H54 (cell line): ENCODE data around the gene RBFOX1.

ENCODE experiments used
- DNase-seq: peaks from one replicate; pipeline ENCODE4 v3.0.0; 2011; ENCODE audit warnings: low spot score, mixed read lengths; ENCODE audit not compliant: insufficient read length
- FAIRE-seq: peaks from 3 replicates; lab custom pipeline; 2011; peaks lifted over from hg19 to GRCh38; lab: Jason Lieb, UNC
- POLR2A ChIP-seq: IDR thresholded peaks from 2 replicates; pipeline ENCODE4 v1.6.1; 2011; ENCODE audit warnings: low read depth, mild to moderate bottlenecking, low read length

RBFOX1 gene

GRCh38 chr16:7318686-7319085, 14.0 kb upstream of the RBFOX1 start:
- DNase-seq (no peak), FAIRE-seq (no peak)
- TF ChIP-seq POLR2A, result no peak

DNA sequence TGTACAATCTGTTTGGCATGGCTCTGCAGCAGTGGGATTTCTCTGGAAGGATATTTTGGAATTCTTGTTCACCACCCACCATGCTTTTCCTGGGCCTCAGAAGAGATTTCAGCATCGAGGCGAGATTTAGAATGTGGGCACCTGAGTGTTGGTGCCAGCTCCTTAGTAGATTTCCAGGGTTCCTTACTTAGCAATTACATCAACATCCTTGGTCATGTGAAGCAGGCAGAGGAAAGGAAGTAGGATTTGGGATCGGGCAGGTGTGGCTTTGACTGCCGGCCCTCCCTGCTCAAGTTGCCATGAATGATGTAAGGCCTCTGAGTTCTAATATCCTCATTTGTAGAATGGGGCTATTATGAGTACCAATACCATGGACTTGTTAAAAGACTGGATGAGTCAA, 13.1 kb upstream of the RBFOX1 start:
- DNase-seq (no peak), FAIRE-seq (no peak)
- TF ChIP-seq POLR2A, result no peak

DNA sequence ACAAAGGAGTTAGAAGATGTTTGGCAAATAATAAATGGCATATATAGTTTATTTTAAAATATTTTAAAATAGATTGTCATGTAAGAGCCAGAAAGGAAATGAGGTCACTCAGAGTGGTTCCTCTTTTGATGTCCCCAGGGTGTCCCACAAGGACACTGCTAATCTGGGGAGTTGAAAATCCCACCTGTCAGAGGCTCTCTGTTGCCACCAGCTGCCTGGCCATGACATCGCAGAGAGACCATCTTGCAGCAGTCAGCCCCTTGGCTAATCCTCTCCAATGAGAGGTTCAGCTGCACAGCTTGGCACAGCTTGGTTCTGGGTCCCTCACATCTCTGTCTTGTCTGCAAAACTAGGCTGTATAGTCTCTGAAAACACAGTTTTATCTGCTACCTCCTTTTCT, 11.0 kb upstream of the RBFOX1 start:
- DNase-seq, result no peak
- no peak for FAIRE-seq
- TF ChIP-seq POLR2A, result no peak

DNA sequence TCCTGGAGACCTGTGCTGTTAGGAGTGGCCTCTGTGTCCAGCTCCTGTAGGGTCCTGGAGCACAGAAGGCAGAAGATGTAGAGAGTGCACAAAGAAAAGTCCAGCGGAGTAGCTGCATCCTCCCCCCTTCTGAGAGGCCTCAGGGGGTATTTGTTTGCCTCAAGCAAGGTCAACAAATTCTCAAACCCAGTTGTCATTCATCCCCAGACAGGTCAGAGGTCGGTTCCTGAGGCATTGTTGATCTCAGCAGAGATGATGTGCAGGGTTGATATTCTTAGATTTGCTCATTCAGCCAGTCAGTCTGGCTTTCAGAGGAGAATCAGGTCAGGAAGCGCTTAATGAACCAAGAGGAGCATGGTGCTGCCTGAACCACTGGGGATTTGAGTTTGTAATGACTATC, 8.3 kb upstream of the RBFOX1 start:
- TF ChIP-seq POLR2A, result no peak
- no peak for FAIRE-seq

DNA sequence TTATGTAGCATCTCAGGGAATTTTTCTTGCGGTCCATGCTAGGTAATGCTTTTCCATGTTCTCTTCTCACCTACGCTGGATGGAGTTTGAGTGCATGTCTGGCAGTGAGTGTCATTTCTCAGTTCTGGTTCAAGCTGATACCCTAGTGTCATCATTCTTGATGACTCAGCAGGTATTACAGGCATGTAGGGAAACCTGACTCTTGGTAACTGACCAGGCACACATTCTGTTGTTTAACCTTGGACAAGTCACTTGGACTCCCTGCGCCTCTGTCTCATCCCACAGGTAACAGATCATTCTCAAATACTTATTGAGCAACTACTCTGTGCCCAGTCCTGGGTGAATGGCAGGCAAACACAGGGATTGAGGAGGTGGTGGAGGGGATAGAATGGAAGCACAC, 6.8 kb upstream of the RBFOX1 start:
- FAIRE-seq (no peak), DNase-seq (no peak)
- no peak for TF ChIP-seq POLR2A

More for the DNA sequence above, 8.3 kb upstream of the RBFOX1 start:
- no peak for DNase-seq

DNA sequence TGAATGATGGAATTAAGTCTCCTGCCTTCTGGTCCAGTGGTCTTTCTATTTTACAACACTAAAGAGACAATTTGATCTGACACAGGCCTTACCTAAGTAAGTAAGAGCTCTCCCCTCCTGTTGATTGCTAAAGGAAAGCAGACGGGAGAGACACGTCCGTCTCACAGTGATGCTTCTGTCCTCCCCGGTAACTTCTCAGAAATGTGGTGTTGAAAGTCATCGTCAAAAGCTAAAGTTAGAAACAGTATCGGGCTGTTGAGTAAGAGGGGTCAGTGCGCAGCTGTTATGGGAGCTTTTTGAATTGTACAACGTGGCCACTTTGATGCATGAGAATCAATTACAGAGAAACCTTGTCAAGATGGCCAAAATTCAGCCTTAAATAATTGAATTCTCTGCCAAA, 1.9 kb upstream of the RBFOX1 start:
- DNase-seq, result no peak
- no peak for TF ChIP-seq POLR2A
- no peak for FAIRE-seq

GRCh38 chr16:7331997-7332396, 648 bp upstream of the RBFOX1 start:
- FAIRE-seq (no peak), DNase-seq (no peak)
- TF ChIP-seq POLR2A, result no peak

- FAIRE-seq, result no peak
- no peak for TF ChIP-seq POLR2A
- DNase-seq, result no peak
Observed at GRCh38 chr16:7333180-7333725, 608 bp downstream of the RBFOX1 start.

DNA sequence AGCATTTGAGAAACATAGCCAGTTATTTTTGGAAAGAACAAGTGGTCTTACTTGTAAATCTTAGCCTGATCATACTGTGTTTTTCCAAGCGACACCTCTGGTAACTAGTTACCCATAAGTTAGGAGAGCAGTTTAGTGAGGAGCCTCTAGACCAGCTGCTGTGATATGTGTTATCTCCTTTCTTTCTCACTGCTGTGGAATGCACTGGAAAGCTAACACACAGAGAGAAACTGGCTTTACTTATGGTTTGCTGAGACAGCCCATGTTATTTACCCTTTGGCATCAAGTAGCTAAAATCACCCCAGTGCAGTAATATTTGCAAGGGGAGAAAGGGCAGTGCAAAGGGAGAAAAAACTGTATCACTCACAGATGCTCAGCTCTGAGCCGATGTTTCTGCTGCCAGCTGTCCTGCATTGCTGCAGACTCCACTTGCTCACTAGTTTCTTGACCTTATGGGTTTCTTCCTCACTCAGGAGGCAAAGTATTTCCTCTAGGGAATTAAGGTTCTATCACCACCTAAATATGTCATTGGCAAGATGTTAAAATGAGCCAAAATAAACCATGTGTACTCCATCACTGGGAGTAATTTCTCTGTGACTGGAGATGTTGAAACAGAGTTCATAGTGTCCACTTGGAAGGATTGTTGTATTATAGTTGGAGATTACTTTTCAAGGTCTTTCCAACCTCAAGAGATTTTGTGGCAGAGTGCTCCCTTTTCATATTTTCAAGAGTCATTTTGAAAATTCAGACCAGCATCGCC, 2.3 kb downstream of the RBFOX1 start:
- FAIRE-seq, result no peak
- no peak for DNase-seq
- no peak for TF ChIP-seq POLR2A

GRCh38 chr16:7335991-7336634, 3.5 kb downstream of the RBFOX1 start:
- FAIRE-seq, result no peak

GRCh38 chr16:7336742-7337141, 4.1 kb downstream of the RBFOX1 start:
- TF ChIP-seq POLR2A, result no peak
- DNase-seq (no peak), FAIRE-seq (no peak)

More at GRCh38 chr16:7335991-7336634, 3.5 kb downstream of the RBFOX1 start:
- no peak for TF ChIP-seq POLR2A
- DNase-seq, result no peak

DNA sequence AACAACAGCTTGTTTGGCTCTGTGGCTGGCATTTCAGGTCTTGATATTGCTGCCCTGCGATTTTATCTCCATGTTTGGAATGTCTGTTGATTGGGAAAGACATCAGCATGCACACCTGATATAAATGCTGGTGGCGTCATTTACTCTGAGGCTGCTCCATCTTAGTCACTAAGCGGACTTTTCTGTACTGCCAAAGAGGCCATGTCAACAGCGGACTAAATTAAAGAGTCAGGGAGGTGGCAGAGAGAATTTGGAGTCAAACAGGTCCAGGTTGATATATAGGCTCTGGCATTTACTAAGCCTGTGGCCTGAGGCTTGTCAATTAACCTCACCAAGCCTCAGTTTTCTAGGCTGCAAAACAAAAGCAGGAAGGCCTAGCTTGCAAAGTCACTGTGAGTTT, 6.2 kb downstream of the RBFOX1 start:
- FAIRE-seq (no peak), DNase-seq (no peak)
- TF ChIP-seq POLR2A, result no peak

DNA sequence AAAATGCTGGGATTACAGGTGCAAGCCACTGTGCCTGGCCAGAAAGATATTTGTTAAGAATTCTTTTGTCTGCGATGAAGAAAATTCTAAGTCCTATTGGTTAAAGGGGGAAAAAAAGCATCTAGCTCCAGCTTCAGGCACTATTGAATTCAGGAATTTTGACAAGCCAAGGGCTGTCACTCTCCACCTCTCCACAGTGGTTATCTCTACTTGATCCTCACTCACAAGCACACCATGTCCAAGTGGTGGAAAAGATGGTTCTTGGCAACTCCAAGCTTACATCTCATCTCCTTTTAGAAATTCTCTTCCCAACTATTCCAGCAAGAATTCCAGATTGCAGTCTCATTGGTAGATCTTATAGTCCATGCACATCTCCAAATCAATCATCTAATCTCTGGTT, 7.1 kb downstream of the RBFOX1 start:
- TF ChIP-seq POLR2A, result no peak
- FAIRE-seq (no peak), DNase-seq (no peak)

GRCh38 chr16:7340938-7341337, 8.3 kb downstream of the RBFOX1 start:
- DNase-seq (no peak), FAIRE-seq (no peak)
- TF ChIP-seq POLR2A, result no peak
